Measurements from ENCODE around the gene SARM1.

- TF ChIP-seq, protein P1, sequence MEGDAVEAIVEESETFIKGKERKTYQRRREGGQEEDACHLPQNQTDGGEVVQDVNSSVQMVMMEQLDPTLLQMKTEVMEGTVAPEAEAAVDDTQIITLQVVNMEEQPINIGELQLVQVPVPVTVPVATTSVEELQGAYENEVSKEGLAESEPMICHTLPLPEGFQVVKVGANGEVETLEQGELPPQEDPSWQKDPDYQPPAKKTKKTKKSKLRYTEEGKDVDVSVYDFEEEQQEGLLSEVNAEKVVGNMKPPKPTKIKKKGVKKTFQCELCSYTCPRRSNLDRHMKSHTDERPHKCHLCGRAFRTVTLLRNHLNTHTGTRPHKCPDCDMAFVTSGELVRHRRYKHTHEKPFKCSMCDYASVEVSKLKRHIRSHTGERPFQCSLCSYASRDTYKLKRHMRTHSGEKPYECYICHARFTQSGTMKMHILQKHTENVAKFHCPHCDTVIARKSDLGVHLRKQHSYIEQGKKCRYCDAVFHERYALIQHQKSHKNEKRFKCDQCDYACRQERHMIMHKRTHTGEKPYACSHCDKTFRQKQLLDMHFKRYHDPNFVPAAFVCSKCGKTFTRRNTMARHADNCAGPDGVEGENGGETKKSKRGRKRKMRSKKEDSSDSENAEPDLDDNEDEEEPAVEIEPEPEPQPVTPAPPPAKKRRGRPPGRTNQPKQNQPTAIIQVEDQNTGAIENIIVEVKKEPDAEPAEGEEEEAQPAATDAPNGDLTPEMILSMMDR (IDR thresholded peaks at IDR 0.05) = no peak
- TF ChIP-seq RCOR1 (IDR thresholded peaks at IDR 0.05; ENCODE audit: low read length) (no peak), RAD21 (IDR thresholded peaks at IDR 0.05; ENCODE audit: low read length) (no peak), PBX3 (IDR thresholded peaks at IDR 0.05) (no peak), EP300 (IDR thresholded peaks at IDR 0.05; ENCODE audit: borderline replicate concordance in 1 of 2, low read depth in 1 of 2, low read length in 1 of 2) (no peak), CHD2 (IDR thresholded peaks at IDR 0.05; ENCODE audit: low read length, partially characterized antibody) (no peak), REST (IDR thresholded peaks at IDR 0.05; ENCODE audit: low read depth, low read length) (no peak), MAX (IDR thresholded peaks at IDR 0.05; ENCODE audit: low read depth) (no peak), USF2 (IDR thresholded peaks at IDR 0.05; ENCODE audit: borderline replicate concordance, low read depth, low read length) (no peak), RFX5 (IDR thresholded peaks at IDR 0.05; ENCODE audit: low read length) (no peak)
Observed at GRCh38 chr17:28392491-28392890, 21.0 kb downstream of the SARM1 start.
